ENCODE results near the gene NEDD4. TPM values are rescaled to one million over a fixed set of nuclear protein-coding genes. Genes with fewer than 3 reads are reported as not detected.
A peak's percentile ranks its signal among the peaks of the same experiment; 100 is the strongest.

The NEDD4 gene
- total RNA-seq, 6 experiments from 2014 or later, result 16.0 to 65.3 (median 22.4) TPM

- Histone ChIP-seq H3K27ac (no peak overlapping the region), H3K27me3 (no peaks in the 10 kb centered on the region), H3K9me3 (no peaks in the 10 kb centered on the region), H3K4me3 (no peak overlapping the region), H3K4me1 (peaks cover 0 to 8% (median 3%) of the 10 kb centered on the region in 4 donors), H3K36me3 (no peaks in the 10 kb centered on the region)
- WGBS (ENCODE audit: insufficient coverage, low coverage, low lambda C conversion rate, missing lambda C conversion rate), result 76% methylated on average over 4 of the region's 4 CpGs
- TF ChIP-seq POLR2A (IDR thresholded peaks at IDR 0.05) (no peak), CTCF (IDR thresholded peaks at IDR 0.05) (no peak)
- DNase-seq (no peak), ATAC-seq (peak in 3 of 4 donors; percentile 21 to 51 (median 36))
- intact Hi-C loops (cut with DNase I), result no loop called here
Observed at GRCh38 chr15:55942332-55942731, 51.1 kb downstream of the NEDD4 start.

GRCh38 chr15:55937040-55937439, 56.4 kb downstream of the NEDD4 start:
- 42% methylated on average over 6 of the region's 6 CpGs for WGBS (ENCODE audit: insufficient coverage, low coverage, low lambda C conversion rate, missing lambda C conversion rate)
- intact Hi-C loops (cut with DNase I), result no loop called here
- DNase-seq, result no peak

GRCh38 chr15:55928955-55929354, 64.5 kb downstream of the NEDD4 start:
- intact Hi-C loops (cut with DNase I), result no loop called here
- Histone ChIP-seq H3K4me1 (no peaks in the 10 kb centered on the region), H3K4me3 (no peak overlapping the region), H3K36me3 (no peaks in the 10 kb centered on the region), H3K27ac (no peak overlapping the region), H3K9me3 (no peaks in the 10 kb centered on the region), H3K27me3 (no peaks in the 10 kb centered on the region)
- WGBS (ENCODE audit: insufficient coverage, low coverage, low lambda C conversion rate, missing lambda C conversion rate), result 88% methylated on average over 4 of the region's 4 CpGs
- ATAC-seq, result no peak
- no peak for TF ChIP-seq CTCF (IDR thresholded peaks at IDR 0.05)
- no peak for TF ChIP-seq POLR2A (IDR thresholded peaks at IDR 0.05)
- no peak for DNase-seq

More at GRCh38 chr15:55937040-55937439, 56.4 kb downstream of the NEDD4 start:
- no peak overlapping the region for H3K4me3 ChIP-seq
- TF ChIP-seq POLR2A (IDR thresholded peaks at IDR 0.05), result no peak
- no peak for TF ChIP-seq CTCF (IDR thresholded peaks at IDR 0.05)
- ATAC-seq, result no peak
- no peaks in the 10 kb centered on the region for H3K9me3 ChIP-seq
- no peaks in the 10 kb centered on the region for H3K27me3 ChIP-seq
- H3K36me3 ChIP-seq, result no peaks in the 10 kb centered on the region
- H3K27ac ChIP-seq, result no peak overlapping the region
- H3K4me1 ChIP-seq, result no peaks in the 10 kb centered on the region

- no peak overlapping the region for H3K27ac ChIP-seq
- H3K4me1 ChIP-seq, result no peaks in the 10 kb centered on the region
- 91% methylated on average over 4 of the region's 4 CpGs for WGBS (ENCODE audit: insufficient coverage, low coverage, low lambda C conversion rate, missing lambda C conversion rate)
- no peaks in the 10 kb centered on the region for H3K9me3 ChIP-seq
- TF ChIP-seq CTCF (IDR thresholded peaks at IDR 0.05) (no peak), POLR2A (IDR thresholded peaks at IDR 0.05) (no peak)
- intact Hi-C loops (cut with DNase I), result no loop called here
- H3K36me3 ChIP-seq, result no peaks in the 10 kb centered on the region
- no peak for DNase-seq
- no peak for ATAC-seq
- H3K4me3 ChIP-seq, result no peak overlapping the region
- no peaks in the 10 kb centered on the region for H3K27me3 ChIP-seq
Observed at GRCh38 chr15:55921744-55922143, 71.7 kb downstream of the NEDD4 start.

- Histone ChIP-seq H3K36me3 (peaks cover 0 to 6% (median 0%) of the 10 kb centered on the region in 4 donors), H3K27ac (no peak overlapping the region), H3K4me3 (no peak overlapping the region), H3K27me3 (no peaks in the 10 kb centered on the region), H3K9me3 (no peaks in the 10 kb centered on the region), H3K4me1 (no peaks in the 10 kb centered on the region)
- intact Hi-C loops (cut with DNase I), result no loop called here
- peak; percentile 72 to 91 (median 77) for ATAC-seq
- no peak for DNase-seq
- WGBS (ENCODE audit: insufficient coverage, low coverage, low lambda C conversion rate, missing lambda C conversion rate), result 4% methylated on average over 1 of the region's 1 CpG
- no peak for TF ChIP-seq POLR2A (IDR thresholded peaks at IDR 0.05)
- TF ChIP-seq CTCF (IDR thresholded peaks at IDR 0.05), result peak; percentile 42 to 64 (median 60)
Observed at GRCh38 chr15:55917881-55918296, 75.5 kb downstream of the NEDD4 start.
